OCI-LY3 (cell line): ENCODE results near the gene NOL4L.

Experiments used
- H2AFZ ChIP-seq: fragments of 200-600, 300-600 bp; shearing (Covaris generic); 2 replicates; pipeline ENCODE4 v1.6.0; 2014; ENCODE audit warnings: antibody characterized with exemption, low read depth, low read length
- H3K27ac ChIP-seq: fragments of 200-600, 300-600 bp; sonication (generic); 2 replicates; pipeline ENCODE4 v1.5.1; 2014; ENCODE audit warnings: mild to moderate bottlenecking, low read length, moderate library complexity, mixed read lengths
- H3K27me3 ChIP-seq: fragments of 200-600, 300-600 bp; sonication (generic); 2 replicates; pipeline ENCODE4 v1.6.1; 2014; ENCODE audit warnings: low read depth, low read length, mixed read lengths
- H3K36me3 ChIP-seq: fragments of 200-600, 300-600 bp; sonication (generic); replicated peaks from 2 replicates; pipeline ENCODE3; 2014; ENCODE audit warnings: low read depth, low read length, mixed read lengths
- H3K4me1 ChIP-seq: fragments of 300-600, 200-600 bp; sonication (generic); 2 replicates; pipeline ENCODE4 v1.6.1; 2014; ENCODE audit warnings: low read length, mixed read lengths
- H3K4me2 ChIP-seq: fragments of 200-600, 300-600 bp; sonication (generic); 2 replicates; pipeline ENCODE4 v1.6.1; 2014; ENCODE audit warnings: low read length, mixed read lengths
- H3K4me3 ChIP-seq: fragments of 300-600, 200-600 bp; sonication (generic); 2 replicates; pipeline ENCODE4 v1.5.1; 2014; ENCODE audit warnings: antibody characterized with exemption, mild to moderate bottlenecking, low read length, moderate library complexity
- H3K79me2 ChIP-seq: fragments of 300-600, 200-600 bp; shearing (Covaris generic); 2 replicates; pipeline ENCODE4 v1.6.1; 2014; ENCODE audit warnings: mild to moderate bottlenecking, low read length, mixed read lengths
- H3K9ac ChIP-seq: fragments of 300-600, 200-600 bp; shearing (Covaris generic); 2 replicates; pipeline ENCODE4 v1.6.0; 2014; ENCODE audit warnings: mild to moderate bottlenecking, low read length, moderate library complexity
- H3K9me3 ChIP-seq: fragments of 200-600, 300-600 bp; shearing (Covaris generic); 2 replicates; pipeline ENCODE4 v1.6.1; 2014; ENCODE audit warnings: low read length, mixed read lengths; ENCODE audit not compliant: insufficient read depth
- H4K20me1 ChIP-seq: fragments of 200-600, 300-600 bp; sonication (generic); 2 replicates; pipeline ENCODE4 v1.6.1; 2016; ENCODE audit warnings: low read length, mixed read lengths; ENCODE audit not compliant: insufficient read depth
- EZH2phosphoT487 ChIP-seq: fragments of 200-600 bp; shearing (Covaris generic); IDR thresholded peaks from 2 replicates; pipeline ENCODE4 v1.6.1; 2018; ENCODE audit warnings: antibody characterized with exemption, mixed run types, low read depth
- TF ChIP-seq, protein P1 (sequence below): fragments of 200-600, 300-600 bp; sonication (generic); IDR thresholded peaks from 2 replicates; pipeline ENCODE4 v1.5.1; 2014; ENCODE audit warnings: antibody characterized with exemption, low read length, low read depth

Gene NOL4L

GRCh38 chr20:32614772-32615171 is 29.6 kb upstream of the NOL4L start:
- no peak overlapping the region for H3K9ac ChIP-seq
- H2AFZ ChIP-seq: no peak overlapping the region
- no peak for TF ChIP-seq EZH2phosphoT487
- no peaks in the 10 kb centered on the region for H3K36me3 ChIP-seq
- H3K27ac ChIP-seq: no peak overlapping the region
- no peaks in the 10 kb centered on the region; the same call in none of the 2 replicates for H3K27me3 ChIP-seq
- H3K9me3 ChIP-seq: no peaks in the 10 kb centered on the region
- no peaks in the 10 kb centered on the region for H3K79me2 ChIP-seq
- H4K20me1 ChIP-seq: no peaks in the 10 kb centered on the region
- no peak overlapping the region for H3K4me2 ChIP-seq
- H3K4me1 ChIP-seq: no peaks in the 10 kb centered on the region
- no peak overlapping the region for H3K4me3 ChIP-seq

DNA sequence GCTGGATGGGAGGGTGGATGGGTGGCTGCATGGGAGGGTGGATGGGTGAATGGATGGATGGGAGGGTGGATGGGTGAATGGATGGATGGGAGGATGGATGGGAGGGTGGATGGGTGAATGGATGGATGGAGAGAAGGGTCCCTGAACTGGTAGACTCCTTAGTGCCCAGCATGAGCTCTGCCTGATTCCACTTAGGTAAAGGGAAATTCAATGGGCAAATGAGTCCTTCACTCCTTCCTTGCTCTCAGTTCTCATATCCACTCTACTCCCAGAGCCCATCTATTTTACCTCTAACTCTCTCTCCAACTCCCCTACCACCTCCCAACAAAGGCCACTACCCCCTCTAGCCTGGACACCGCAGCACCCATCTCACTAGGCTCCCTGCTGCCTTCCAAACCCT is 29.2 kb upstream of the NOL4L start:
- H3K27ac ChIP-seq: no peak overlapping the region
- no peaks in the 10 kb centered on the region for H3K4me1 ChIP-seq
- no peak overlapping the region for H2AFZ ChIP-seq
- no peaks in the 10 kb centered on the region; the same call in none of the 2 replicates for H3K27me3 ChIP-seq
- H3K9me3 ChIP-seq: no peaks in the 10 kb centered on the region
- TF ChIP-seq, protein P1, sequence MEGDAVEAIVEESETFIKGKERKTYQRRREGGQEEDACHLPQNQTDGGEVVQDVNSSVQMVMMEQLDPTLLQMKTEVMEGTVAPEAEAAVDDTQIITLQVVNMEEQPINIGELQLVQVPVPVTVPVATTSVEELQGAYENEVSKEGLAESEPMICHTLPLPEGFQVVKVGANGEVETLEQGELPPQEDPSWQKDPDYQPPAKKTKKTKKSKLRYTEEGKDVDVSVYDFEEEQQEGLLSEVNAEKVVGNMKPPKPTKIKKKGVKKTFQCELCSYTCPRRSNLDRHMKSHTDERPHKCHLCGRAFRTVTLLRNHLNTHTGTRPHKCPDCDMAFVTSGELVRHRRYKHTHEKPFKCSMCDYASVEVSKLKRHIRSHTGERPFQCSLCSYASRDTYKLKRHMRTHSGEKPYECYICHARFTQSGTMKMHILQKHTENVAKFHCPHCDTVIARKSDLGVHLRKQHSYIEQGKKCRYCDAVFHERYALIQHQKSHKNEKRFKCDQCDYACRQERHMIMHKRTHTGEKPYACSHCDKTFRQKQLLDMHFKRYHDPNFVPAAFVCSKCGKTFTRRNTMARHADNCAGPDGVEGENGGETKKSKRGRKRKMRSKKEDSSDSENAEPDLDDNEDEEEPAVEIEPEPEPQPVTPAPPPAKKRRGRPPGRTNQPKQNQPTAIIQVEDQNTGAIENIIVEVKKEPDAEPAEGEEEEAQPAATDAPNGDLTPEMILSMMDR: no peak
- TF ChIP-seq EZH2phosphoT487: no peak
- H3K79me2 ChIP-seq: no peaks in the 10 kb centered on the region
- H3K36me3 ChIP-seq: no peaks in the 10 kb centered on the region
- no peaks in the 10 kb centered on the region for H4K20me1 ChIP-seq
- no peak overlapping the region for H3K9ac ChIP-seq
- H3K4me3 ChIP-seq: no peak overlapping the region
- no peak overlapping the region for H3K4me2 ChIP-seq

- Histone ChIP-seq H3K9ac (no peak overlapping the region), H3K9me3 (no peaks in the 10 kb centered on the region), H4K20me1 (no peaks in the 10 kb centered on the region), H3K27me3 (no peaks in the 10 kb centered on the region; the same call in 1 of the 2 replicates), H2AFZ (no peak overlapping the region), H3K4me2 (no peak overlapping the region), H3K27ac (no peak overlapping the region), H3K79me2 (no peaks in the 10 kb centered on the region), H3K4me3 (no peak overlapping the region), H3K36me3 (no peaks in the 10 kb centered on the region), H3K4me1 (no peaks in the 10 kb centered on the region)
- no peak for TF ChIP-seq EZH2phosphoT487
- TF ChIP-seq, protein P1: no peak
Observed at GRCh38 chr20:32613192-32614053, 28.3 kb upstream of the NOL4L start.

DNA sequence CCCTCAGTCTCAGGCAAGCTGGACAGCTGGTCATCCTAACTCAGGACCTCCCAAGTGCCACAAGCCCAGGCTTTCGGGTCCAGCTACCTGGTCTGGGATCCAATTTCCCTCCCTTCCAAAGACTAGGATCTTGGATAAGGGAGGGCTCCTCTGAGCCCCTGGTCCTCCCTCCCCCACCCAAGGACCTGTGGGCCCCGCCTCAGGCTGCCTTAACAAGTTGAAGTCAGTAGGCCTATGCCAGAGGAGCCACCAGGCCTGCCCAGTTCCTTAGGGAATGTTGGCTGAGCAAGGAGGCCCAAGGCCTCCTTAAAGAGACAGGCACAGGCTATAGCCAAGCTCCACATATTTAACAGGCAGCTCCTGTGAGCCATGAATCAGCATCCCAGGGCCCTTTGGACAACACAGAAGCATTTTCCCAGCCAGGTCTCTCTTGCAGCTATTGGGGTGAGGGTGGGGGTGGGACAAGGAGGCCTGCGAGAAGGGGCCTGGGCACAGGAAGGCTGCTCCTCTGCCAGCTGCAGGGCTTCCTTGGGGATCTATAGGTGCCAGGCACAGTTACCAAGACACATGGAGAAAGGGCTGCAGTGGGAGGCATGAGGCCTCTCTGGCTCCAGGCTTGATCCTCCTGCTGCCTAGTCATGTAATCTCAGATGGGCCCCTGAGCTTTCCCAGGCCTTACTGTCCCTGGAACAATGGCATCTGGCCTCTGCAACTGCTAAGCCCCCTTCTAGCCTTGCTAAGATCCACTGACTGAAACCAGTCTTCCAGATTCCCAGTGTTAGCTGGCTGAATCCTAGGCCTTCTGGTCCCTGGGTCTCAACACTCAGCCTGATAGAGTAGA is 27.4 kb upstream of the NOL4L start:
- Histone ChIP-seq H2AFZ (no peak overlapping the region), H3K9ac (no peak overlapping the region), H3K27me3 (no peaks in the 10 kb centered on the region; the same call in 1 of the 2 replicates), H3K79me2 (no peaks in the 10 kb centered on the region), H3K27ac (no peak overlapping the region), H3K4me1 (no peaks in the 10 kb centered on the region), H3K9me3 (no peaks in the 10 kb centered on the region), H3K36me3 (no peaks in the 10 kb centered on the region), H3K4me2 (no peak overlapping the region), H4K20me1 (no peaks in the 10 kb centered on the region), H3K4me3 (no peak overlapping the region)
- TF ChIP-seq EZH2phosphoT487: no peak
- TF ChIP-seq, protein P1: no peak
